Activated CD4-positive, alpha-beta memory T cell treated with anti-CD3 and anti-CD28 coated beads for 36 hours (primary cell): ENCODE measurements around the gene CCDC57. TPM values are rescaled to one million over a fixed set of nuclear protein-coding genes. Genes with fewer than 3 reads are reported as not detected.
"Not testable (repeated sequence)": the region's sequence is repeated elsewhere in the genome, so short reads cannot be mapped to it uniquely, and the experiment has no call there.

Experiments used
- CTCF ChIA-PET: fragments of 350-600 bp; sonication (Branson Sonifier 250); formaldehyde crosslinking; loops from one replicate; lab custom pipeline; 2021; ENCODE audit warnings: antibody characterized with exemption, inconsistent platforms; lab: Charles Lee
- POLR2A ChIA-PET: fragments of 350-600 bp; sonication (Branson Sonifier 250); formaldehyde crosslinking; loops from one replicate; lab custom pipeline; 2021; ENCODE audit warnings: antibody characterized with exemption; lab: Charles Lee
- DNase-seq: peaks from one replicate; pipeline ENCODE4 v3.0.0-alpha.2; 2020
- H3K27ac Mint-ChIP-seq: one replicate; pipeline ENCODE4 v1.8.0; 2021; ENCODE audit warnings: mixed read lengths
- H3K27me3 Mint-ChIP-seq: one replicate; pipeline ENCODE4 v1.8.0; 2021; ENCODE audit warnings: mixed read lengths
- H3K36me3 Mint-ChIP-seq: one replicate; pipeline ENCODE4 v1.8.0; 2021; ENCODE audit warnings: mixed read lengths
- H3K4me1 Mint-ChIP-seq: one replicate; pipeline ENCODE4 v1.8.0; 2021; ENCODE audit warnings: low read depth, mixed read lengths
- H3K4me3 Mint-ChIP-seq: one replicate; pipeline ENCODE4 v1.8.0; 2021; ENCODE audit warnings: mild to moderate bottlenecking, mixed read lengths
- H3K9me3 Mint-ChIP-seq: one replicate; pipeline ENCODE4 v1.8.0; 2021; ENCODE audit warnings: mixed read lengths
- intact Hi-C: fragments of 100-400 bp; cut with micrococcal nuclease; formaldehyde crosslinking; loops from one replicate; pipeline ENCODE4 v1.15.1; 2023
- total RNA-seq, 2 experiments: library from RNA; stranded (reverse); gene quantifications; one replicate each; pipeline ENCODE4 v1.2.3, GENCODE V29; 2021

CCDC57 gene
- total RNA-seq, 2 experiments from 2014 or later, result 49.6 to 51.7 TPM

DNA sequence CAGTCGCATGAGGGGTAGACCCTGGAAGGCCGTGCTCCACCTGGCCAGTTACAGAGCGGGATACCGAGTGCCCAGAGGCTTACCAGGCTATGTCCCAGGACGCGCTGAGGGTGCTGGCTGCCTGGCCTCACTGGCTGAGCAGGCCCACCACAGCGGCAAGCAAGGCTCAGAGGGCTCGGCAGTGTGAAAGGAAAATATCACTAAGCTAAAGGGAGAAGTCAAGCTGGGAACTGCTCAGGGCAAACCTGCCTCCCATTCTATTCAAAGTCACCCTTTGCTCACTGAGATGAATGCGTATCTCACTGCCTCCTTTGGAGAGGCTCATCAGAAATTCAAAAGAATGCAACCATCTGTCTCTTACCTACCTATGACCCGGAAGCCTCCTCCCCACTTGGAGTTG lies 37.4 kb downstream of the CCDC57 start:
- Mint-ChIP-seq H3K4me3 (no peak overlapping the region), H3K36me3 (peaks cover 20% of the 10 kb centered on the region), H3K27me3 (no peaks in the 10 kb centered on the region), H3K27ac (no peak overlapping the region), H3K9me3 (no peaks in the 10 kb centered on the region), H3K4me1 (no peaks in the 10 kb centered on the region)
- ChIA-PET CTCF (interaction anchor here (1.1 kb wide), 1 partner anchor 145 kb away, joined by 3 read pairs; no protein-coding TSS in a partner anchor), POLR2A (no interaction called here)
- no peak for DNase-seq
- intact Hi-C loops, result no loop called here

DNA sequence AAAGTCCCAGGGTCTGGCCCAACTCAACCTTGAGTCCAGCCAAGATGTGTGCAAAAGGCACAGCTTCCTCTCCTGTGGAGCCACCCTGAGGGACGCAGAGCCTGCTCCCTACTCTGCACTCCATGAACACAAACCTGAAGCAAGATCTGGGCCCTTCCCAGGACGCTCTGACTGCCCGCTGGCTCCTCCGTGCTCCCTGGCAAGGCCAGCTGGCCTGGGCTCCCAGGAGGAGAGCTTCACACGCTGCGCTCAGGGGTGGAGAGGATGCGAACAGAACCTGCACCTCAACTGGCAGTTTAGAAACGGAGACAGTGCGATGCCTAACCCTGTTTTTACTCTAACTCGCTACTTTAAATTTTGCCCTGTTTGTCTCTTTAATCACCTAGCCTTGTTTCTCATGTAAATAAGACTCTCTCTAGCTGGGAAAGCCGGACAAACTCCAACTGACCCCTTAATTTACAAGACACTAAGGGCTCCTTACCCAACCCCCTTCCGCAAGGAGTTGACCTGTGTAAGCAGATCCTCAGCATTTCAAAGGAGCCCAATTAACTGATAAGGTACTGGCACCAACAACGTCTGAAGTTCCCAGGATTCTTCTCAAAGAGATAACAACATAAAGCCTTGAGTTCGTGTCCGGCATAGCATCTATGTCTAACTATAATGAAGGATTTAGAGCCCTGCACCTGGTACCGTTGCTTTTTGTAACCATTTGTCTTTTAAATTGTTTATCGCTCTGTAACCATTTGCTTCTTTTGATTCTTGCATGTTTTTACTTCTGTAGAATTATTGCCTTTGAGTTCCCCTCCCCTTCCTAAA lies 38.4 kb downstream of the CCDC57 start:
- peaks cover 22% of the 10 kb centered on the region for H3K36me3 Mint-ChIP-seq
- CTCF ChIA-PET, DNase-seq, H3K27ac Mint-ChIP-seq, H3K9me3 Mint-ChIP-seq, H3K4me1 Mint-ChIP-seq, POLR2A ChIA-PET, H3K4me3 Mint-ChIP-seq, intact Hi-C loops, H3K27me3 Mint-ChIP-seq: not testable (repeated sequence)

DNA sequence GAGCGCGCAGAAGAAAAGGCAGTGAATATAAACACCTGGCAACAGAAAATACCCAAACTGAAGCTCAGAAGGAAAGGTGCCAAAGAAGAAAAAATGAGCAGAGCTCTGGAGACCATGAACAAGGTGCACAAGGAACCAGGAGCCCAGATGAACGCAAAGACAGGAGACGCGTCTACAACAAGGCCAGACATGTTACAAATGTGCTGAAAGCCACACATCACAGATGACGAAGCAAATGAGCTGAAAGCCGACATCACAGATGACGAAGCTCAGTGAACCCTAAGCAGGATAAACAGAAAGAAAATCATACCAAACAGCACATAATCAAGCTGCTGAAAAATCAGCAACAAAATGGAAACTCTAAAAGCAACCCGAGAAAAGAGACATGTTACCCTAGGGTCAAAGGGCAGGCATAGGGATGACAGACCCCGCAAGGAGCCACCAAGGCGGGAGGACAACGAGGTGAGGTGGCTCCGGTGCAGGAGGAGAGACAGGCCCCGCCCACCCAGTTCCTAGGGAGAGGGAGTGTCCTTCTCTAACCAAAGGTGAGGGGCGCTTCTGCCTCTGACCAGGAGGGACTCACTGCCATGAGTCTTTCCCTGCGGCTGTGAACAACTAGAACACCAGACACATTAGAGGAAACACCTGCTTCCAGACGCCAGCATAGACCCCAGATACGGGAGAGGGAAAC lies 39.1 kb downstream of the CCDC57 start:
- POLR2A ChIA-PET, result no interaction called here
- Mint-ChIP-seq H3K27me3 (no peaks in the 10 kb centered on the region), H3K4me1 (peaks cover 5% of the 10 kb centered on the region), H3K4me3 (no peak overlapping the region), H3K36me3 (peaks cover 22% of the 10 kb centered on the region), H3K27ac (no peak overlapping the region), H3K9me3 (no peaks in the 10 kb centered on the region)
- CTCF ChIA-PET, result no interaction called here
- intact Hi-C loops, result no loop called here
- no peak for DNase-seq

DNA sequence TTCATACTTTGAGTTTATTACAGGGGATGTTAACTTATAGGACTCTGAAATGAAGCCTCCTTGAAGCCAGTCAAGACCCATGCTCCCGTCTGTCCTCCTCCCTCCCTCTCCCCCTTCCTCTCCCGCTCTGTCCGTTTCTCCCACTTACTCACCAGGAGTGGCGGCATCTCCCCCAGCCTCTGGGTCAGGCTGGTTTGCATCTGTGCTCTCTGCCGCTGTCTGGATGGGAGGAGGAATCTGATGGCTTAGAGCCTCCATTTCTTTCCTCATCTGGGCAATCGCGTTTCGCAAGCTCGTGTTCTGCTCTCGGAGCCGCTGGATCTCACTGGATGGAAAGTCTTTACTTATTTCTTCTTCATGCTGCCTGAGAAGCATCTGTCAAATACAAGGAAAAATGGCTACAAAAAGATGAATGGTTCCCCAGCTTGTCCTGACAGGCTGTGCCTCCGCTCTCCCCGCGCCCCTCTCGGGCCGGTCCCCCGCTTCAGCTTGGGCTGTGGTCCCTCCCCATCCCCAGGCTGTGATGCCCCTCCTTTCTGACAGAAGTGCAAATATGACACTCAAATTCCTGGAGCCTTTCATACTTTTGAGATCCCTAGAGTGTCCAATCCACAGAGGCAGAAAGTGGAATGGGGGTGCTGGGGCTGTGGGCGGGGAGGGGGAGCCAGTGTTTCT lies 40.0 kb downstream of the CCDC57 start:
- ChIA-PET POLR2A (no interaction called here), CTCF (no interaction called here)
- no peaks in the 10 kb centered on the region for H3K27me3 Mint-ChIP-seq
- H3K9me3 Mint-ChIP-seq, result no peaks in the 10 kb centered on the region
- no peak for DNase-seq
- peaks cover 20% of the 10 kb centered on the region for H3K36me3 Mint-ChIP-seq
- H3K27ac Mint-ChIP-seq, result no peak overlapping the region
- H3K4me1 Mint-ChIP-seq, result peaks cover 5% of the 10 kb centered on the region
- no peak overlapping the region for H3K4me3 Mint-ChIP-seq
- intact Hi-C loops, result no loop called here

DNA sequence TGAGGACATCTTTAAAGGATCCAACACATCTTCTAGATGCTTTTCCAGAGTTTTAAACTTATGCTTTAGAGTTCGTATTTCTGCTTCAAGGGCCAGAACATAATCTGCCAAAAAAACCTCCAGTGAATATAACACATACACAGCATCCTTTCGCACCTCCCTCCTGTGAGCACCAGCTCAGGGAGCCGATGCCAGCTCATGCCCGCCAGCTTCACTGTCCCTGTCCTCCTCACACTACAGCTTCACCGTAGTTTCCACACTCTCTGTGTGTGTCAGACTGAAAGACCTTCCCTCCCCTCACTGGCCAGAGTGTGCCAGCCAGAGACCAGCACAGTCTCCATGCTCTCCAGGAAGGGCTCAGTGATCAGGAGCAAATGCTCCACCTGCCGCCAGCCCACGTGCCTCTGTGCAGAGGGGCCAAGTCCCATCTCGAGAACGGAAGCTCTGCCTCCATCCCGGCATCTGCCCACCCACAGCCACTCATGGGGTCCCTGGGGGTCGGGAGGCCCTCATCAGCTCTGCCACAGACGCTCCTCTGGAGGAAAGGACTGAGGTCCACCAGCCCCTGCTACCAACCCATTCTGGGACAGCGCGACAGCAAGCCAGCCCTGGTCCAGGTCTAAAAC lies 40.8 kb downstream of the CCDC57 start:
- H3K36me3 Mint-ChIP-seq, result peaks cover 21% of the 10 kb centered on the region
- H3K27me3 Mint-ChIP-seq, result no peaks in the 10 kb centered on the region
- no peak overlapping the region for H3K4me3 Mint-ChIP-seq
- H3K4me1 Mint-ChIP-seq, result peaks cover 5% of the 10 kb centered on the region
- H3K9me3 Mint-ChIP-seq, result no peaks in the 10 kb centered on the region
- intact Hi-C loops, result no loop called here
- no peak for DNase-seq
- POLR2A ChIA-PET, result no interaction called here
- no peak overlapping the region for H3K27ac Mint-ChIP-seq
- CTCF ChIA-PET, result no interaction called here

DNA sequence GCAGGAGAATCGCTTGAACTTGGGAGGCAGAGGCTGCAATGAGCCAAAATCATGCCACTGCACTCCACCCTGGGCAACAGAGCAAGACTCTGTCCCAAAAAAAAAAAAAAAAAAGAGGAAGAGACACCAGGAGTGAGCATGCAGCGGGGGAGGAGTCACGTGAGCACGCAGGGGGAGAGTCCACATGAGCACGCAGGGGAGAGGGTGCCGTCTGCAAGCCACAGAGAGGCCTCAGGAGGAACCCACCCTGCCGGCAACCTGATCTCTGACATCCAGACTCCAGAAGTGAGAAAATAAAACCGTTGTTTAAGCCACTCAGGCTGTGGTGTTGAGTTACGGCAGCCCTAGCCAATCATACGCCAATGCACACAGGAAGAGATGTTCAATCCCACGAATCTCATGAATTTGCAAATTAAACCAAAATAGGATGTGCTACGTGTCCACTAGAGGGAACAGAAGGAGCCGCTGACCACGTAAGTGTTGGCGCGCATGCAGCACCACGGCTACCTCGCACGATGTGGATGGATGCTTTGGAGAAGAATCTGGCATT lies 42.2 kb downstream of the CCDC57 start:
- POLR2A ChIA-PET, result no interaction called here
- intact Hi-C loops, result no loop called here
- H3K27ac Mint-ChIP-seq, result no peak overlapping the region
- no peak overlapping the region for H3K4me3 Mint-ChIP-seq
- H3K36me3 Mint-ChIP-seq, result peaks cover 22% of the 10 kb centered on the region
- H3K4me1 Mint-ChIP-seq, result peaks cover 5% of the 10 kb centered on the region
- CTCF ChIA-PET, result no interaction called here
- H3K9me3 Mint-ChIP-seq, result no peaks in the 10 kb centered on the region
- no peak for DNase-seq
- no peaks in the 10 kb centered on the region for H3K27me3 Mint-ChIP-seq

DNA sequence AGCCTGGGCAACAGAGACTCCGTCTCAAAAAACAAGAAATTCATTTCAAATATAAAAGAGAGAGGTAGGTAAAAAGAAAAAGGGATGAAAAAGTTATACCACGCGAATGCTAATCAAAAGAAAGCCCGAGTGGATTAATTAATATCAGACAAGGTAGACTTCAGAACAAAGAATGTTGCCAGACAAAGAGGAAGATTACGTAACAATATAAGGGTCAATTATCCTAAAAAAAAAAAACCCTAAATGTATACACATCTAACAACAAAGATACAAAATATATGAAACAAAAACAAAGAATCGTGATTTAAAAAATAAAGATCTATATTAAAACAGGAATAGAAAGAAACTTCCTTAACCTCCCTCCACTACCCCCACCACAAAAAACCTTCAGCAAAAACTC lies 44.1 kb downstream of the CCDC57 start:
- H3K4me1 Mint-ChIP-seq, result peaks cover 5% of the 10 kb centered on the region
- no peak overlapping the region for H3K27ac Mint-ChIP-seq
- H3K36me3 Mint-ChIP-seq, result peaks cover 19% of the 10 kb centered on the region
- intact Hi-C loops, result no loop called here
- DNase-seq, result no peak
- H3K27me3 Mint-ChIP-seq, result no peaks in the 10 kb centered on the region
- H3K9me3 Mint-ChIP-seq, result no peaks in the 10 kb centered on the region
- ChIA-PET CTCF (no interaction called here), POLR2A (no interaction called here)
- no peak overlapping the region for H3K4me3 Mint-ChIP-seq

DNA sequence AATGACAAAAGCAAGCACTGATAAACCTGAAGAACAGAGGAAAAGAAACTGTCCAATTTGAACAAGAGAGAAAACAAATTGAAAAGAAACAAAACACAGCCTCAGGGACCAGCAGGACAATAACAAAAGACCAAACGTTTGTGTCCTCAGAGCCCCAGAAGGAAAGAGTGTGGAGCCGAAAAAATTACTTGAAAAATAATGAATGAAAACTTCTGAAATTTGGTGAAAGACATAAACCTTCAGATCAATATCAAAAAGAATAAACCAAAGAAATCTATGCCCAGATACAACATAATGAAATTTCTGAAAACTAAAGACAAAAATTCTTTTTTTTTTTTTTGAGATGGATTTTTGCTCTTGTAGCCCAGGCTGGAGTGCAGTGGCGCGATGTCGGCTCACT lies 45.6 kb downstream of the CCDC57 start:
- no peaks in the 10 kb centered on the region for H3K9me3 Mint-ChIP-seq
- H3K4me1 Mint-ChIP-seq, result peaks cover 5% of the 10 kb centered on the region
- CTCF ChIA-PET, result no interaction called here
- no peak overlapping the region for H3K4me3 Mint-ChIP-seq
- intact Hi-C loops, result no loop called here
- H3K36me3 Mint-ChIP-seq, result peaks cover 18% of the 10 kb centered on the region
- H3K27ac Mint-ChIP-seq, result no peak overlapping the region
- no peaks in the 10 kb centered on the region for H3K27me3 Mint-ChIP-seq
- DNase-seq, result no peak
- POLR2A ChIA-PET, result no interaction called here

DNA sequence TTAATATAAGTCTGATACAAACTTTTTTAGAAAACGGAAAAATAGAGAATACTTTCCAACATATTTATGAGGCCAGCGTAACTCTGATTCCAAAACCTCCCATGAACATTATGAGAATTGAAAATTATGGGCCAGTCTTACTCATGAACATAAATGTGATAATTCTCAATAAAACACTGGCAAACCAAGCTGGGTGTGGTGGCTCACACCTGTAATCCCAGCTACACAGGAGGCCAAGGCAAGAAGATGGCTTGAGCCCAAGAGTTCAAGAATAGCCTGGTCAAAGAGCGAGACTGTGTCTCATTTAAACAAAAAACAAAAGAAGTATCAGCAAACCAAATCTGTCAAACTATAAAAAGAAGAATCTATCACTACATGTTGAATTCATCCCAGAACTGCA lies 47.8 kb downstream of the CCDC57 start:
- Mint-ChIP-seq H3K36me3 (peaks cover 11% of the 10 kb centered on the region), H3K27me3 (no peaks in the 10 kb centered on the region), H3K4me1 (peaks cover 5% of the 10 kb centered on the region), H3K9me3 (no peaks in the 10 kb centered on the region), H3K4me3 (no peak overlapping the region), H3K27ac (no peak overlapping the region)
- DNase-seq, result no peak
- CTCF ChIA-PET, result interaction anchor here (1.0 kb wide), 1 partner anchor 12 kb away, joined by 3 read pairs; no protein-coding TSS in a partner anchor
- POLR2A ChIA-PET, result no interaction called here
- intact Hi-C loops, result no loop called here

DNA sequence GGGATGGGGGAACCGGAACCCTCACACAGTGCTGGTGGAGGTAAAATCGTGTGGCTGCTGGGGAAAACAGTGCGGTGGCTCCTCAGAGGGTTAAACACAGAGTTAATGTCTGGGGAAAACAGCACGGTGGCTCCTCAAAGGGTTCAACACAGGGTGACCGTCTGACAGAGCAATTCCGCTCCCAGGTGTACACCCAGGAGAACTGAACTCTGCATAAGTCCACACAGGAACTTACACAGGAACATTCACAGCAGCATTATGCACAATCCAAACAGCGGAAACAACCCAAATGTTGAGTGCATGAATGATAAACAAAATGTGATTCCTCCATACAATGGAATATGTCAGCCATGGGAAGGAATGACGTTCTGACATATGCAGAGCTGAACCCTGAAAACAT lies 51.4 kb downstream of the CCDC57 start:
- H3K27ac Mint-ChIP-seq, result no peak overlapping the region
- no peak for DNase-seq
- H3K27me3 Mint-ChIP-seq, result no peaks in the 10 kb centered on the region
- H3K9me3 Mint-ChIP-seq, result no peaks in the 10 kb centered on the region
- CTCF ChIA-PET, result no interaction called here
- no peak overlapping the region for H3K4me3 Mint-ChIP-seq
- H3K36me3 Mint-ChIP-seq, result peaks cover 13% of the 10 kb centered on the region
- POLR2A ChIA-PET, result no interaction called here
- no peaks in the 10 kb centered on the region for H3K4me1 Mint-ChIP-seq
- intact Hi-C loops, result no loop called here

DNA sequence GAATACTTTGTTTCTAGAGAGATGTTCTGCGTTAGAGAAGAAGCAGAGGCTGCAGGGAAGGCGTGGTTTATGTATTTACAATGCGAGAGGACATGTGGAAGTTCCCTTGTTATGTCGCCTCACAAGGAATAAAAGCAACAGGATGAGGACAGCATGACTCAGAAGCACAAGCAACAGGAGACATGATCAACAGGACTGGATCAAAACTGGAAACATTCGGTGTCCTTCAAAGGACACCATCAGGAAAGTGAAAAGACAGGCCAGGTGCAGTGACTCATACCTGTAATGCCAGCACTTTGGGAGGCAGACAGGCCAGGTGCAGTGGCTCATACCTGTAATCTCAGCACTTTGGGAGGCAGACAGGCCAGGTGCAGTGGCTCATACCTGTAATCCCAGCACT lies 52.6 kb downstream of the CCDC57 start:
- no peak overlapping the region for H3K27ac Mint-ChIP-seq
- H3K9me3 Mint-ChIP-seq, result no peaks in the 10 kb centered on the region
- ChIA-PET POLR2A (no interaction called here), CTCF (no interaction called here)
- no peak for DNase-seq
- intact Hi-C loops, result no loop called here
- H3K27me3 Mint-ChIP-seq, result no peaks in the 10 kb centered on the region
- H3K36me3 Mint-ChIP-seq, result peaks cover 11% of the 10 kb centered on the region
- no peaks in the 10 kb centered on the region for H3K4me1 Mint-ChIP-seq
- H3K4me3 Mint-ChIP-seq, result no peak overlapping the region

DNA sequence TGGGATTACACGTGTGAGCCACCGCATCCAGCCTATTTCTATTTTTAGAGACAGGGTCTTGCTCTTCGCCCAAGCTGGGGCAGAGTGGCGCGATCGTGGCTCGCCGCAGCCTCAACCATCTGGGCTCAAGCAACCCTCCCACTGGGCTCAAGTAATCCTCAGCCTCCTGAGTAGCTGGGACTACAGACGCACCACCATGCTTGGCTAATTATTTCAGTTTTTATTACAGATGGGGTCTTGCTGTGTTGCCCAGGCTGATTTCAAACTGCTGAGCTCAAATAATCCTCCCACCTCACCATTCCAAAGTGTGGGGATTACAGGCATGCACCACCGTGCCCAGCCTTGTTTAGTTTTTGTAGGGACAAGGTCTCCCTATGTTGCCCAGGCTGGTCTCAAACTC lies 53.8 kb downstream of the CCDC57 start:
- intact Hi-C loops, result loop anchor here (10.0 kb wide), 1 partner anchor 94 kb away; the partner anchor contains the start of gene DUS1L
- Mint-ChIP-seq H3K4me3 (no peak overlapping the region), H3K27ac (no peak overlapping the region), H3K27me3 (no peaks in the 10 kb centered on the region), H3K4me1 (peaks cover 3% of the 10 kb centered on the region), H3K36me3 (peaks cover 11% of the 10 kb centered on the region), H3K9me3 (no peaks in the 10 kb centered on the region)
- CTCF ChIA-PET, result interaction anchor here (1.1 to 6.3 kb wide), 3 partner anchors 53 to 199 kb away, joined by 3 to 54 read pairs (median 3); partner anchors contain the start of gene RAC3
- DNase-seq, result no peak
- POLR2A ChIA-PET, result interaction anchor here (0.7 kb wide), 1 partner anchor 105 kb away, joined by 3 read pairs; no protein-coding TSS in a partner anchor
